HG03280 (cell line): ENCODE measurements around the gene ANKRD40.
"Not testable (repeated sequence)": the region's sequence is repeated elsewhere in the genome, so short reads cannot be mapped to it uniquely, and the experiment has no call there.

Experiments used
- ATAC-seq: cut with Tn5 transposase; IDR thresholded peaks from one replicate; pipeline ENCODE4 v1.9.1; 2021; ENCODE audit warnings: mild to moderate bottlenecking, moderate library complexity; ENCODE audit not compliant: unreplicated experiment

The ANKRD40 gene

GRCh38 chr17:50707289-50708049 lies at the start of gene ANKRD40:
Gene ANKRD40 (minus strand): TSS chr17:50707914. CDS start chr17:50707654, 260 bp downstream.
- peak; percentile 82 for ATAC-seq

- no peak for ATAC-seq
These were observed 46.8 kb upstream of the ANKRD40 start for GRCh38 chr17:50754521-50754920.

- ATAC-seq = no peak
These were observed 41.5 kb upstream of the ANKRD40 start for GRCh38 chr17:50749245-50749644.

- ATAC-seq = no peak
These were observed 37.9 kb upstream of the ANKRD40 start for GRCh38 chr17:50745631-50746030.

- no peak for ATAC-seq
These were observed 31.4 kb upstream of the ANKRD40 start for GRCh38 chr17:50739098-50739497.

GRCh38 chr17:50737118-50737698 lies 29.5 kb upstream of the ANKRD40 start:
- ATAC-seq = no peak

- ATAC-seq = no peak
These were observed 27.6 kb upstream of the ANKRD40 start for GRCh38 chr17:50735287-50735686.

GRCh38 chr17:50731575-50732460 lies 24.1 kb upstream of the ANKRD40 start:
- no peak for ATAC-seq

- no peak for ATAC-seq
These were observed 21.4 kb upstream of the ANKRD40 start for GRCh38 chr17:50728881-50729765.

- no peak for ATAC-seq
These were observed 20.4 kb upstream of the ANKRD40 start for GRCh38 chr17:50728112-50728429.

- no peak for ATAC-seq
These were observed 18.3 kb upstream of the ANKRD40 start for GRCh38 chr17:50725769-50726655.

- not testable (repeated sequence) for ATAC-seq
These were observed 16.9 kb upstream of the ANKRD40 start for GRCh38 chr17:50724622-50725021.

- ATAC-seq = no peak
These were observed 15.0 kb upstream of the ANKRD40 start for GRCh38 chr17:50722746-50723145.

GRCh38 chr17:50721194-50722010 lies 13.7 kb upstream of the ANKRD40 start:
- ATAC-seq = no peak

- no peak for ATAC-seq
These were observed 12.4 kb upstream of the ANKRD40 start for GRCh38 chr17:50719924-50720794.

- ATAC-seq = peak; percentile 92
These were observed 11.6 kb upstream of the ANKRD40 start, which contains the start of gene LUC7L3 for GRCh38 chr17:50719144-50719923. Gene LUC7L3 (plus strand): TSS chr17:50719603. CDS start chr17:50719733, 130 bp downstream.

- ATAC-seq = no peak
These were observed 7.8 kb upstream of the ANKRD40 start for GRCh38 chr17:50715471-50715870.
